C4-2B (cell line): ENCODE measurements around the gene PKN2.
"Not testable (repeated sequence)": the region's sequence is repeated elsewhere in the genome, so short reads cannot be mapped to it uniquely, and the experiment has no call there.

Experiments
- H3K27ac ChIP-seq: fragments of 450-650 bp; 2 replicates; pipeline ENCODE4 v1.5.1; 2017
- CTCF ChIP-seq: fragments of 450-650 bp; conservative IDR thresholded peaks from 2 replicates; pipeline ENCODE4 v1.5.1; 2017; ENCODE audit warnings: mild to moderate bottlenecking
- ZFX ChIP-seq: fragments of 450-650 bp; IDR thresholded peaks from 2 replicates; pipeline ENCODE4 v1.6.1; 2017

Gene PKN2

GRCh38 chr1:88873737-88874349 lies 189.8 kb downstream of the PKN2 start:
- no peak overlapping the region for H3K27ac ChIP-seq
- TF ChIP-seq CTCF (no peak), ZFX (no peak)

- no peak overlapping the region for H3K27ac ChIP-seq
- no peak for TF ChIP-seq CTCF
- no peak for TF ChIP-seq ZFX
These were observed 191.5 kb downstream of the PKN2 start for GRCh38 chr1:88875595-88875994.

GRCh38 chr1:88876573-88877365 lies 192.7 kb downstream of the PKN2 start:
- no peak overlapping the region for H3K27ac ChIP-seq
- TF ChIP-seq ZFX = no peak
- no peak for TF ChIP-seq CTCF

GRCh38 chr1:88877382-88877825 lies 193.3 kb downstream of the PKN2 start:
- H3K27ac ChIP-seq = peak overlapping the region; percentile 19
- no peak for TF ChIP-seq ZFX
- TF ChIP-seq CTCF = peak; percentile 76

GRCh38 chr1:88877911-88878310 lies 193.8 kb downstream of the PKN2 start:
- TF ChIP-seq ZFX (no peak), CTCF (peak; percentile 35)
- H3K27ac ChIP-seq = peak overlapping the region; percentile 19

- TF ChIP-seq ZFX = no peak
- TF ChIP-seq CTCF = no peak
- H3K27ac ChIP-seq = peak overlapping the region; percentile 23; the same call in 1 of the 2 replicates
These were observed 194.7 kb downstream of the PKN2 start for GRCh38 chr1:88878731-88879130.

- H3K27ac ChIP-seq = not testable (repeated sequence)
These were observed 196.6 kb downstream of the PKN2 start for GRCh38 chr1:88880717-88881116.
